GM23248 (cell line): Measurements from ENCODE around the gene EPDR1.

ENCODE experiments used
- EZH2 ChIP-seq: fragments of 200-600 bp; sonication (generic); IDR thresholded peaks from 2 replicates; pipeline ENCODE4 v1.6.1; 2018; ENCODE audit warnings: antibody characterized with exemption, mild to moderate bottlenecking; ENCODE audit not compliant: insufficient read depth, poor library complexity, severe bottlenecking
- EZH2phosphoT487 ChIP-seq: fragments of 200-600 bp; sonication (generic); IDR thresholded peaks from 2 replicates; pipeline ENCODE4 v1.6.1; 2018; ENCODE audit warnings: antibody characterized with exemption, moderate library complexity, mild to moderate bottlenecking, low read depth; ENCODE audit not compliant: insufficient read depth

DNA sequence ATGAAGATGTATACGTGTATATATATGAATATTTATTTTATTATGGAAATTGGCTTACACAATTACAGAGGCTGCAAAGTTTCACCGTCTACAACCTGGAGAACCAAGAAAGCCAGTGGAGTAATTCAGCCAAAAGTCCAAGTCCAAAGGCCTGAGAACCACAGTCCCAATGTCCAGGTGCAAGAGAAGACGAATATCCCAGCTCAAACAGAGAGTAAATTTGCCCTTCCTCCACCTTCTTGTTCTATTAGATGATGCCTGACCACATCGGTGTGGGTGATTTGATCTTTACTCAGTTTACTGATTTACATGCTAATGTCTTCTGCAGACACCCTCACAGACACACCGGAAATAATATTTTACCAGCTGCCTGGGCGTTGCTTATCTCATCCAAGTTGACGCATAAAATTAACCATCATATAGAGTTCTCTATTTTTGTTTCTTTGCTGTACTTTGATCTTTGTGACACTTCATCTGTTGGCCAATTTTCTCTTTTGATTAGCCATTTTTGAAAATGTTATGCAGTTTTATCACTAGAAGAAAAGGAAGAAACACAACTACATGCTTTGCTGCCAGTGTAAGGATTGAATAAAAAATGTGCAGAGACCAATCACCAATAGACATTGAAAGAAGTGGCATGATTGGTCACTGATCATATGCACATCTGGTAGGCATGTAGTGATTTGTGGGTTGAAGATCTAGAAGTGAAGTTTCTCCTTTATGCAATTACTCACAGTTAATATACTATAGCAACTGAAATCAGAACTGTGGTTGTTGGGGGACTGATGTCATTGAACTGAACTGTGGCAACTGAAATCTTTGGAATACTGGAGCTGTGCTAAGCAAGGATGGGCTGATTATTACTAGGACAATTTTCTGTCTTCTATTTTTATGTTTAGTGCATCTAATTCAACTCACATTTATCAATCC lies 68.5 kb downstream of the EPDR1 start:
- TF ChIP-seq EZH2 (no peak), EZH2phosphoT487 (no peak)
